IMR-90 (cell line): ENCODE data around the gene SNRNP27. TPM values are rescaled to one million over a fixed set of nuclear protein-coding genes. Genes with fewer than 3 reads are reported as not detected.

Source experiments
- ATAC-seq: fragments of 200-7000 bp; cut with Tn5 transposase; 2 replicates; pipeline ENCODE4 v1.9.1; 2020; ENCODE audit warnings: low read depth, mild to moderate bottlenecking, moderate library complexity
- BruUV-seq: library from RNA; stranded (reverse); fragments of 400-500 nt; replicated peaks from 2 replicates; lab custom pipeline; 2021; lab: Mats Ljungman, UMichigan
- CTCF ChIA-PET: fragments of 300-600 bp; formaldehyde crosslinking; extraction: SDS; loops from one replicate; lab custom pipeline; 2021; ENCODE audit warnings: antibody characterized with exemption; lab: Yijun Ruan, JAX
- POLR2A ChIA-PET: fragments of 300-600 bp; sonication (Branson Sonifier 250); formaldehyde crosslinking; loops from one replicate; lab custom pipeline; 2022; ENCODE audit warnings: antibody characterized with exemption; ENCODE audit not compliant: unreplicated experiment; lab: Charles Lee
- DNase-seq: peaks from one replicate; pipeline ENCODE4 v3.0.0; 2013
- H2AFZ ChIP-seq: replicated peaks from 2 replicates; pipeline ENCODE3; 2013; ENCODE audit warnings: low read length, mild to moderate bottlenecking; ENCODE audit not compliant: poor library complexity
- H2AK5ac ChIP-seq: 2 replicates; pipeline ENCODE4 v1.6.1; 2013; ENCODE audit warnings: low read depth, low read length, inconsistent platforms
- H2AK9ac ChIP-seq: replicated peaks from 2 replicates; pipeline ENCODE3; 2013; ENCODE audit warnings: mild to moderate bottlenecking, low read depth, low read length, moderate library complexity; ENCODE audit not compliant: poor library complexity
- H2BK120ac ChIP-seq: 2 replicates; pipeline ENCODE4 v1.6.1; 2013; ENCODE audit warnings: low read depth, low read length, inconsistent platforms
- H2BK15ac ChIP-seq: 3 replicates; pipeline ENCODE4 v1.6.1; 2013; ENCODE audit warnings: low read depth, low read length, inconsistent platforms
- H2BK20ac ChIP-seq: 2 replicates; pipeline ENCODE4 v1.6.1; 2013; ENCODE audit warnings: low read depth, mild to moderate bottlenecking, inconsistent platforms, low read length, moderate library complexity
- H2BK5ac ChIP-seq: 2 replicates; pipeline ENCODE4 v1.6.1; 2013; ENCODE audit warnings: mild to moderate bottlenecking, low read depth, low read length, inconsistent platforms; ENCODE audit not compliant: poor library complexity, severe bottlenecking
- H3K14ac ChIP-seq: replicated peaks from 2 replicates; pipeline ENCODE4 v1.6.1; 2013; ENCODE audit warnings: low read depth, low read length, inconsistent platforms
- H3K18ac ChIP-seq: 2 replicates; pipeline ENCODE4 v1.6.1; 2013; ENCODE audit warnings: low read depth, low read length, control low read depth
- H3K23ac ChIP-seq: 2 replicates; pipeline ENCODE4 v1.6.1; 2013; ENCODE audit warnings: low read depth, low read length, inconsistent platforms
- H3K27ac ChIP-seq: 2 replicates; pipeline ENCODE4 v1.5.1; 2013; ENCODE audit warnings: mild to moderate bottlenecking, control low read depth, low read length; ENCODE audit not compliant: insufficient read depth
- H3K27me3 ChIP-seq: 2 replicates; pipeline ENCODE4 v1.6.1; 2013; ENCODE audit warnings: low read length; ENCODE audit not compliant: control insufficient read depth, insufficient read depth
- H3K36me3 ChIP-seq: 2 replicates; pipeline ENCODE4 v1.6.1; 2013; ENCODE audit warnings: low read length, mixed read lengths; ENCODE audit not compliant: control insufficient read depth, insufficient read depth
- H3K4ac ChIP-seq: 2 replicates; pipeline ENCODE4 v1.6.1; 2013; ENCODE audit warnings: low read depth, low read length, inconsistent platforms
- H3K4me1 ChIP-seq: 2 replicates; pipeline ENCODE4 v1.6.1; 2013; ENCODE audit warnings: low read length, mixed read lengths; ENCODE audit not compliant: control insufficient read depth, insufficient read depth
- H3K4me2 ChIP-seq: 2 replicates; pipeline ENCODE4 v1.6.1; 2013; ENCODE audit warnings: low read depth, mild to moderate bottlenecking, control low read depth, low read length, moderate library complexity
- H3K4me3 ChIP-seq: 2 replicates; pipeline ENCODE4 v1.5.1; 2013; ENCODE audit warnings: low read depth, mild to moderate bottlenecking, control low read depth, low read length, moderate library complexity; ENCODE audit not compliant: insufficient read depth
- H3K56ac ChIP-seq: 2 replicates; pipeline ENCODE4 v1.6.1; 2013; ENCODE audit warnings: low read length, inconsistent platforms; ENCODE audit not compliant: insufficient read depth; ENCODE audit errors: extremely low read depth
- H3K79me1 ChIP-seq, 2 experiments: 2 replicates each; pipeline ENCODE4 v1.6.1; 2013; ENCODE audit warnings: low read length in 2 of 2, inconsistent platforms in 1 of 2, low read depth in 1 of 2
- H3K9ac ChIP-seq: 2 replicates; pipeline ENCODE4 v1.6.1; 2013; ENCODE audit warnings: low read depth, low read length, control low read depth
- H3K9me1 ChIP-seq: 2 replicates; pipeline ENCODE4 v1.6.1; 2013; ENCODE audit warnings: low read length, inconsistent platforms; ENCODE audit not compliant: insufficient read depth
- H3K9me3 ChIP-seq: 2 replicates; pipeline ENCODE4 v1.6.1; 2013; ENCODE audit warnings: low read length; ENCODE audit not compliant: control insufficient read depth, insufficient read depth
- H4K20me1 ChIP-seq: 2 replicates; pipeline ENCODE4 v1.6.1; 2013; ENCODE audit warnings: low read length, inconsistent platforms; ENCODE audit not compliant: insufficient read depth
- H4K5ac ChIP-seq: 2 replicates; pipeline ENCODE4 v1.6.1; 2013; ENCODE audit warnings: mild to moderate bottlenecking, low read depth, low read length, control low read depth
- H4K8ac ChIP-seq, 2 experiments: 2 replicates each; pipeline ENCODE4 v1.6.1; 2013; ENCODE audit warnings: low read depth in 2 of 2, low read length in 2 of 2, control low read depth in 1 of 2, inconsistent platforms in 1 of 2
- H4K91ac ChIP-seq: 2 replicates; pipeline ENCODE4 v1.6.1; 2013; ENCODE audit warnings: low read depth, low read length, inconsistent platforms; ENCODE audit not compliant: insufficient read depth
- BHLHE40 ChIP-seq: fragments of 150-350 bp; IDR thresholded peaks from 2 replicates; pipeline ENCODE4 v1.6.1; 2016; ENCODE audit warnings: mild to moderate bottlenecking, low read depth, low read length
- FOS ChIP-seq: fragments of 150-350 bp; IDR thresholded peaks from 2 replicates; pipeline ENCODE4 v1.6.1; 2016; ENCODE audit warnings: low read depth, low read length
- MAFK ChIP-seq: IDR thresholded peaks from 2 replicates; pipeline ENCODE4 v1.6.1; 2012; ENCODE audit warnings: low read depth, low read length, improper control_type of control experiment
- MAZ ChIP-seq: IDR thresholded peaks from 2 replicates; pipeline ENCODE4 v1.6.1; 2012; ENCODE audit warnings: low read depth, mild to moderate bottlenecking, low read length, improper control_type of control experiment, moderate library complexity, borderline replicate concordance
- MXI1 ChIP-seq: IDR thresholded peaks from 2 replicates; pipeline ENCODE4 v1.6.1; 2012; ENCODE audit warnings: low read depth, mild to moderate bottlenecking, low read length, moderate library complexity, borderline replicate concordance
- NFE2L2 ChIP-seq: fragments of 150-350 bp; IDR thresholded peaks from 2 replicates; pipeline ENCODE4 v1.6.1; 2016; ENCODE audit warnings: low read depth, mild to moderate bottlenecking, low read length
- RAD21 ChIP-seq: IDR thresholded peaks from 2 replicates; pipeline ENCODE4 v1.6.1; 2012; ENCODE audit warnings: low read length, improper control_type of control experiment
- RCOR1 ChIP-seq: IDR thresholded peaks from 2 replicates; pipeline ENCODE4 v1.6.1; 2012; ENCODE audit warnings: mild to moderate bottlenecking, low read length, improper control_type of control experiment; ENCODE audit not compliant: insufficient replicate concordance
- WGBS, 2 experiments: methylation state at CpG; one replicate each; pipeline versions ENCODE4 v1.1.5 to v1.1.7; 2013; ENCODE audit warnings: missing lambda C conversion rate in 2 of 2; ENCODE audit not compliant: insufficient read length in 1 of 2; ENCODE audit errors: extremely low coverage in 2 of 2; 5-methylcytosine and 5-hydroxymethylcytosine counted together
- dilution Hi-C: fragments of 300-500 bp; cut with HindIII; formaldehyde crosslinking; loops from one replicate; pipeline ENCODE4 v1.14.3; 2018; ENCODE audit warnings: low sequenced_read_pairs; ENCODE audit not compliant: unreplicated experiment
- in situ Hi-C: fragments of 300-500 bp; cut with MboI; formaldehyde crosslinking; loops from 3 replicates; pipeline ENCODE4 v1.14.3; 2019; ENCODE audit warnings: low sequenced_read_pairs, inconsistent platforms, mixed read lengths
- intact Hi-C: fragments of 100-400 bp; cut with micrococcal nuclease; formaldehyde crosslinking; loops from 2 replicates; pipeline ENCODE4 v1.10.0; 2022
- polyA plus RNA-seq, 3 experiments: library from polyadenylated mRNA; depleted of rRNA; stranded (reverse); fragments of >200 nt; gene quantifications; 2 replicates each; pipeline ENCODE4 v1.2.3, GENCODE V29; 2012; ENCODE audit warnings: low replicate concordance in 1 of 3
- total RNA-seq: library from RNA; depleted of rRNA; stranded (reverse); fragments of >200 nt; gene quantifications from 2 replicates; pipeline ENCODE4 v1.2.3, GENCODE V29; 2012
- TF ChIP-seq, protein P1 (sequence below): conservative IDR thresholded peaks from 2 replicates; pipeline ENCODE4 v1.5.1; 2012; ENCODE audit warnings: mild to moderate bottlenecking, low read depth, low read length, improper control_type of control experiment
- TF ChIP-seq, protein P2 (sequence below): fragments of 150-350 bp; IDR thresholded peaks from 2 replicates; pipeline ENCODE4 v1.6.1; 2017; ENCODE audit warnings: mild to moderate bottlenecking, antibody characterized with exemption, low read length, low read depth

Gene SNRNP27
- total and polyA plus RNA-seq, 2 of the 4 experiments (the other 2 are of a cell fraction), result 8.8 to 48.3 TPM

DNA sequence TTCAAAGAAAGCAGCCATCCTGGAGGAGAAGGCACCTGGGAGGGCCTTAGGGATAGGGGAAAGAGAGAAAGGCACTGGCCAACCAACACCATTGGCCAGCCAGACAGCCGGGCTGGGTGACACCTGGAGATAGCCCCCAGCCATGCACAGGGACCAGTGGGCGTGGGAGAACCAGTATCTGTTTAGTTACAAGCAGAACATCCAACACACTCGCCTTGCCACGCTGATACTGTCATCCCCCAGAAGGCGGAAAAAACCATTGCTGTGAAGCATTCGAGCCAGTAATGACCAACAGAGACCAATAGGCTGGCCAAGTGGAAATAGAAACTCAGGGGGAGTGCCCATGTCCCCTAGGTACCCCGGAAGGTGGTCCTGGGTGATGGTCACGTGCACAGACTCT is 52.2 kb downstream of the SNRNP27 start:
- ATAC-seq, result no peak
- in situ Hi-C loops (no loop called here), intact Hi-C loops (no loop called here), dilution Hi-C loops (no loop called here)
- ChIA-PET CTCF (interaction anchor here (1.0 to 1.2 kb wide), 2 partner anchors 9 to 221 kb away, joined by 3 read pairs; no protein-coding TSS in a partner anchor), POLR2A (no interaction called here)
- Histone ChIP-seq H3K14ac (peak overlapping the region; percentile 64), H3K18ac (no peak overlapping the region), H2BK120ac (peak overlapping the region; percentile 71), H4K91ac (peak overlapping the region; percentile 66), H2AK5ac (peak overlapping the region; percentile 93), H3K27me3 (no peaks in the 10 kb centered on the region), H2AFZ (peak overlapping the region; percentile 64), H3K4me3 (no peak overlapping the region), H2AK9ac (peak overlapping the region; percentile 75), H2BK15ac (peak overlapping the region; percentile 70), H2BK5ac (peak overlapping the region; percentile 5), H4K5ac (no peak overlapping the region), H2BK20ac (peak overlapping the region; percentile 67), H3K4ac (peak overlapping the region; percentile 35), H3K36me3 (peaks cover 7% of the 10 kb centered on the region), H3K23ac (0 out of 2 replicates have a peak overlapping the region, but pooled peaks have one; percentile 34), H3K4me1 (peaks cover 8% of the 10 kb centered on the region), H3K9me1 (peaks cover 20% of the 10 kb centered on the region), H4K20me1 (no peaks in the 10 kb centered on the region), H3K56ac (no peak overlapping the region), H3K4me2 (no peak overlapping the region), H3K9ac (no peak overlapping the region), H3K9me3 (no peaks in the 10 kb centered on the region), H4K8ac (peak overlapping the region in 1 of 2 experiments; percentile 26; a peak in 2 of 4 replicates), H3K79me1 (no peaks in the 10 kb centered on the region), H3K27ac (no peak overlapping the region; the same call in 1 of the 2 replicates)
- no TSS peak for BruUV-seq
- TF ChIP-seq MAFK (no peak), FOS (no peak), RCOR1 (no peak), MAZ (no peak), BHLHE40 (no peak), NFE2L2 (no peak), MXI1 (no peak), RAD21 (no peak)
- TF ChIP-seq, protein P1, sequence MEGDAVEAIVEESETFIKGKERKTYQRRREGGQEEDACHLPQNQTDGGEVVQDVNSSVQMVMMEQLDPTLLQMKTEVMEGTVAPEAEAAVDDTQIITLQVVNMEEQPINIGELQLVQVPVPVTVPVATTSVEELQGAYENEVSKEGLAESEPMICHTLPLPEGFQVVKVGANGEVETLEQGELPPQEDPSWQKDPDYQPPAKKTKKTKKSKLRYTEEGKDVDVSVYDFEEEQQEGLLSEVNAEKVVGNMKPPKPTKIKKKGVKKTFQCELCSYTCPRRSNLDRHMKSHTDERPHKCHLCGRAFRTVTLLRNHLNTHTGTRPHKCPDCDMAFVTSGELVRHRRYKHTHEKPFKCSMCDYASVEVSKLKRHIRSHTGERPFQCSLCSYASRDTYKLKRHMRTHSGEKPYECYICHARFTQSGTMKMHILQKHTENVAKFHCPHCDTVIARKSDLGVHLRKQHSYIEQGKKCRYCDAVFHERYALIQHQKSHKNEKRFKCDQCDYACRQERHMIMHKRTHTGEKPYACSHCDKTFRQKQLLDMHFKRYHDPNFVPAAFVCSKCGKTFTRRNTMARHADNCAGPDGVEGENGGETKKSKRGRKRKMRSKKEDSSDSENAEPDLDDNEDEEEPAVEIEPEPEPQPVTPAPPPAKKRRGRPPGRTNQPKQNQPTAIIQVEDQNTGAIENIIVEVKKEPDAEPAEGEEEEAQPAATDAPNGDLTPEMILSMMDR, result no peak
- TF ChIP-seq, protein P2, sequence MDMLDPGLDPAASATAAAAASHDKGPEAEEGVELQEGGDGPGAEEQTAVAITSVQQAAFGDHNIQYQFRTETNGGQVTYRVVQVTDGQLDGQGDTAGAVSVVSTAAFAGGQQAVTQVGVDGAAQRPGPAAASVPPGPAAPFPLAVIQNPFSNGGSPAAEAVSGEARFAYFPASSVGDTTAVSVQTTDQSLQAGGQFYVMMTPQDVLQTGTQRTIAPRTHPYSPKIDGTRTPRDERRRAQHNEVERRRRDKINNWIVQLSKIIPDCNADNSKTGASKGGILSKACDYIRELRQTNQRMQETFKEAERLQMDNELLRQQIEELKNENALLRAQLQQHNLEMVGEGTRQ, result no peak
- 88% methylated on average over 2 of the region's 8 CpGs; no CpG with 5 or more reads in 1 of the 2 experiments for WGBS, 2 experiments
- DNase-seq, result no peak
